HG03108 (cell line): ENCODE data around the gene TCL1B.

Source experiments
- ATAC-seq: cut with Tn5 transposase; IDR thresholded peaks from one replicate; pipeline ENCODE4 v1.9.1; 2021; ENCODE audit warnings: moderate library complexity; ENCODE audit not compliant: unreplicated experiment

Gene TCL1B

GRCh38 chr14:95666450-95666849 lies 19.8 kb upstream of the TCL1B start:
- ATAC-seq, result no peak

DNA sequence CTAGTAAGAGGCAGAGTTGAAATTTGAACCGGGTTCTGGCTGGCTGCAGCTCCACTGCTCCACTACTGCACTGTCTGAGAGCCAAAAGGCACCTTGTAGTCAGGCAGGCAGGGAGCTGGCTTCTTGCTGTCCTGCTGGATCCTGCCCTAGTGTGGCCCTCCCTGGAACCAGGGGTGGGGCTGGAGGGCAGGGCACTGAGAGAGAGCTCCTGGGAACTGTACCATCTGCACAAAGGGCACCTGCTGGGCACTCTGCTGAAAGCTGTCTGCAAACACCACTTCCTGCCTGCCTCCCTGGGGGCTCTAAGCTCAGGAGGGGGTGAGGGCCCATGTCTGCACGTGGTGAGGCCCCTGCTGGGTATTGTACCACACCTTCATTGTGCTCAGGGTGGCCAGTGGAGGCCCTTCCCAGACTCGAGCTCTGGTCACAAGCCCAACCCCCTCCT lies 19.0 kb upstream of the TCL1B start:
- ATAC-seq, result peak; percentile 28

DNA sequence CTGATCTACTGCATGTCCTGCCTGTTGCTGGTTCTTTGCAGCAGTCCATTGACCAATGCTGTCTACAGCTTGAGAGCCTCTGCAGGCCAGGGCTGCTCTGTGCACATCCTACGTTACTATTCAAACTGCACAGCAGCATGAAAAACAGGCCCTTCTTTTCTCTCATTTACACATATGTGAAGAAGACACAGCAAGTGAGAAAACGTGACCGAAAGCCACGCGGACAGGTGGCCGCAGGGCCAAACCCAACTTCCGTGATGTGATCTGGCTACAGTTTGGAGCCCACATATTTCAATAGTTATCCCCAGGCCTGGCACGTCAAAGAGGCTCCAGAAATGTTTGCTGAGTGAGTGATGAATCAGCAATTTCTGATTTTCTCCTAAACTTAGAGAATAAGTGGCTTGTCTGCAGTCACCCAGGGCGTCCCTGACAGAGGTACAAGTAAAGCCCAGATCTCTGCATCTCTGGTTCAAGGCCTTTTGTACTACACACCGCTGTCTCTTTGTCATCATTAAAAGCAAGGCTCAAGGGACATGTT lies 17.9 kb upstream of the TCL1B start:
- no peak for ATAC-seq

- no peak for ATAC-seq
Observed at GRCh38 chr14:95674613-95675012, 11.6 kb upstream of the TCL1B start.

DNA sequence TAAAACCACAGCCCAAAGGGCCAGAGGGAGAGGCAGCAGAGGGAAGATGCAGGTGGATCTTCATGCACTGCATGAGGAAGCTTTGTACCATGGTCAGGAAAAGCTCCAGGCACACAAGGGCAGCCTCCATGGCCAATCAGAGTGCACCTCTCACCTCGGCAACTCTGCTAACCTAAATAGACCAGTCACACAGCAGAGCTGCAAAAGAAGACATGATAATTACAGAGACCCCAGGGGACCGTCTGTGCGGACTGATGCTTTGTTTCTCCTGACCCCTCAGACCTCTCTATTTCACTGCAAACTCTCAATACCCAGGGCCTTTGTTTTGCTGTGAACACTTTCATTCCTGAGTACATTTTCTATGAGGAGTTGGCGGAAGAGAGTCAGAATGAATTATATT lies 10.7 kb upstream of the TCL1B start:
- no peak for ATAC-seq

GRCh38 chr14:95677179-95677835 lies 8.9 kb upstream of the TCL1B start:
- ATAC-seq, result no peak

GRCh38 chr14:95679148-95679815 lies 6.9 kb upstream of the TCL1B start:
- ATAC-seq, result no peak

GRCh38 chr14:95679998-95680735 lies 6.1 kb upstream of the TCL1B start:
- ATAC-seq, result no peak

- ATAC-seq, result no peak
Observed at GRCh38 chr14:95681153-95681552, 5.1 kb upstream of the TCL1B start.

DNA sequence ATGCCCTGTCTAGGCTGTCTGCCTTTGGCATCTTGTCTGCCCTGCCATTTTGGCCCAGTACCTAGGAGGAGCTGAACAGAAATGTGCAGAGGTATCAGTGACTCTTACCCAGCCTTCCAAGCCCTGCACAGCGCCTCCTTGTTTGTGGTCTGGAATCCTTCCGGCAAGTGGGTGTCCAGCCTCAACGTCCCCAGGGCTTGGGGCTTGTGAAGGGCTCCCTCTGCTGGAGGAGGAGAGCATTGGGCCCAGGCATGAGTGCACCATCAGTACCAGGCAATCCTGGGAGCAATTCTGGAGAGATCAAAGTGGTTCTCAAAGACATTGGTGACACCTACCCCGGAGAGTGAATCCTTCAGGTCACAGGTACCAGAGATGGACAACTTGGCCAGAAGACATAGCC lies 2.4 kb upstream of the TCL1B start:
- ATAC-seq, result no peak

DNA sequence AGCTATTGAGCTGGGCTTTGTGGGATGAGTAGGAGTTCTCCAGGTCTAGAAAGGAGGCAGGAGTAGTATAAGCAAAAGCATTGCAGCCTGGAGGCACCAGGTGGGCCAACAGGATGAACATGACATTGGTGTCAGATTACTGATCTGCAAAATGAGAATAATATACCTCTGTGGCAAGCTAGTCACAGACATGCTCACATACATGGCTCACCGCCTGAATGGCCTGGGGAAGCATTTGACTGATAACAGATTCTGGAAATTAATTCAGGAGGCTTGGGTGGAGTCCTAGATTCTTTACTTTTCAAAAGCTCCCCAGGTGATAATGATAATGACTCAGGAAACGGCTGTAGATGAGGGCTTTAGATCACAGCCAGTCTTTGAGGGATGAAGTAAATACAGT lies 709 bp downstream of the TCL1B start:
- ATAC-seq, result no peak

DNA sequence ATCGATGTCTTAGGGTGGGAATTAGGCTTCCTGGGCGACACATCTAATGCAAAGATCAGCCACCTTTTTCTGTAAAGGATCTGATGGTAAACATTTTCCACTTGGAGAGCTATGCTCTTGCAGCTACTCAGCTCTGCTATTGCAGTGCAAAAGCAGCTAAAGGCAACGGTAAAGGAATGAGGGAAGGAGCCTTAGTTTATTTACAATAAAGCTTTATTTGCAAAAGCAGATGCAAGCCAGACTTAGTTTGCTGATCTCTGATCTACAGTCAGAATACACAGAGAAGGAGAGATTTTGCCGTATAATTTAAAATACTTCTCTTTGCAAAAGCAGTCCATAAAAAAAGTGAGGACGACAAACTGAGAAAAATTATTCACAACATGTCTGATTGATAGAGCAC lies 3.2 kb downstream of the TCL1B start:
- ATAC-seq, result no peak

GRCh38 chr14:95690815-95691214 lies 4.6 kb downstream of the TCL1B start:
- no peak for ATAC-seq

DNA sequence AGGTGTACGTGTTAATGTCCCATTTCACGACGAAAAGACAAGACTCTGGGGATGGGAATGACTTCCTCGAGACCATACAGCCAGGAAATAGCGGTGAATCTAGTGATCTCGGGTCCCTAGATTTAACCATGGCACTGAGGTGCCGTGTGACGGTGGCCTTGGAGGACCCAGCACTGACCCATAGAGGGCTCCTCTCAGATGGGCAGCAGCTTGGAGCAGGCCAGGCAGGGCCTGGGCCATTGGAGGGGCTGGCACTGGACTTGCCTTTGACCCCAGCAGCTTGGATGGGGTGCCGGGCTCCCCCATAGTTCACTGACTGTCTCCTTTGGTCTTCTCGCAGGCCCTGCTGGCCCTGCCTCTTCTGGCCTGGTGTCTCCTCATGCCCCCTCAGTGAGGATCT lies 5.4 kb downstream of the TCL1B start:
- no peak for ATAC-seq

GRCh38 chr14:95692109-95692508 lies 5.9 kb downstream of the TCL1B start:
- no peak for ATAC-seq

GRCh38 chr14:95695051-95695450 lies 8.8 kb downstream of the TCL1B start:
- no peak for ATAC-seq

DNA sequence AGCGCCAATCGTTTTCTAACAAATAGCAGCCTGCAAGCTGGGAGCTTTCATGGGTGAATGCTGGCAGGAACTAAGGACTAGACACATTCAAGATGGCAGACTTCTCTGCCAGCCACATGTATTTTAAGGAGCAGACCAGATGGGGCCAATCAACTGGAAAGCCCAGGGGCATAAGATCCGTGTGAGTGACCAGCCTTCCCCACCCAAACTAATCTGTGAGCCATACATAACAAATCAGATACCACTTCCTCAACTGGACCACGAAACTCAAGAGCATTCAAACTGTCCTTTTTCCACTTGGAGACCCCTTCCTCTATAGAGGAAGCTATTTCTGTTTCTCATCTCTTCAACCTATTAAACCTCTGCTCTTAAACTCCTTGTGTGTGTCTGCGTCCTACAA lies 9.7 kb downstream of the TCL1B start:
- ATAC-seq, result no peak

DNA sequence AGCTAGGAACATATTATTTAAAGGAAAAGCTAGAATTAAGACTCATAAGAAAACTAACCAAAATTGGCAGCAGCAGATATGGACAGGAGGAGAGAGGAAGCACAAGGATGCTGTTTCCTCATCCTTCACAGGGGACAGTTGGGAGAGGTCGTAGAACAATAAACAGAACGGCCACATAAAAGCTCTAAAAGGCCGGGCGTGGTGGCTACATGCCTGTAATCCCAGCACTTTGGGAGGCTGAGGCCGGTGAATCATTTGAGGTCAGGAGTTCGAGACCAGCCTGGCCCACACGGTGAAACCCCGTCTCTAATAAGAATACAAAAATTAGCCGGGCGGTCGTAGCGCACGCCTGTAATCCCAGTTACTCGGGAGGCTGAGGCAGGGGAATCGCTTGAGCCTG lies 10.5 kb downstream of the TCL1B start:
- no peak for ATAC-seq

GRCh38 chr14:95697764-95698163 lies 11.5 kb downstream of the TCL1B start:
- ATAC-seq, result peak; percentile 42

- no peak for ATAC-seq
Observed at GRCh38 chr14:95698287-95698686, 12.1 kb downstream of the TCL1B start.

GRCh38 chr14:95699412-95699811 lies 13.2 kb downstream of the TCL1B start:
- ATAC-seq, result peak; percentile 37
